Liver (tissue), 9 donors: ENCODE data around the gene ZFX. TPM values are rescaled to one million over a fixed set of nuclear protein-coding genes. Genes with fewer than 3 reads are reported as not detected.

Source experiments
- DNase-seq: peaks from one replicate; pipeline ENCODE4 v3.0.0-alpha.2; 2017; ENCODE audit warnings: low spot score
- H3K27ac ChIP-seq, 2 donors: one replicate each; pipeline ENCODE4 v1.7.0; 2013; ENCODE audit warnings: inconsistent platforms in 2 of 2, low read length in 2 of 2, control low read depth in 1 of 2, low read depth in 1 of 2, mild to moderate bottlenecking in 1 of 2
- H3K27me3 ChIP-seq, 4 donors: one replicate each; pipeline versions ENCODE4 v1.6.1 to v1.7.0; 2013; ENCODE audit warnings: low read length in 3 of 4, inconsistent platforms in 1 of 4, mild to moderate bottlenecking in 1 of 4, moderate library complexity in 1 of 4; ENCODE audit not compliant: control insufficient read depth in 4 of 4, insufficient read depth in 4 of 4
- H3K36me3 ChIP-seq, 4 donors: one replicate each; pipeline versions ENCODE4 v1.6.1 to v1.7.0; 2013; ENCODE audit warnings: low read length in 3 of 4, mild to moderate bottlenecking in 3 of 4, low read depth in 1 of 4, moderate library complexity in 1 of 4; ENCODE audit not compliant: control insufficient read depth in 4 of 4, insufficient read depth in 3 of 4
- H3K4me1 ChIP-seq, 4 donors: one replicate each; pipeline versions ENCODE4 v1.6.1 to v1.7.0; 2013; ENCODE audit warnings: low read length in 3 of 4, mild to moderate bottlenecking in 3 of 4, moderate library complexity in 1 of 4; ENCODE audit not compliant: control insufficient read depth in 4 of 4, insufficient read depth in 4 of 4
- H3K4me3 ChIP-seq, 3 donors: one replicate each; pipeline versions ENCODE4 v1.6.1 to v1.7.0; 2013; ENCODE audit warnings: low read length in 3 of 3, control low read depth in 1 of 3, low read depth in 1 of 3, mild to moderate bottlenecking in 1 of 3
- H3K9ac ChIP-seq, 2 donors: one replicate each; pipeline ENCODE4 v1.7.0; 2013; ENCODE audit warnings: low read length in 2 of 2, mild to moderate bottlenecking in 2 of 2, moderate library complexity in 2 of 2, control low read depth in 1 of 2, low read depth in 1 of 2
- H3K9me3 ChIP-seq, 4 donors: one replicate each; pipeline versions ENCODE4 v1.6.1 to v1.7.0; 2013; ENCODE audit warnings: low read length in 3 of 4; ENCODE audit not compliant: control insufficient read depth in 4 of 4
- ATF3 ChIP-seq: IDR thresholded peaks from 2 replicates; pipeline ENCODE4 v1.6.1; 2016; ENCODE audit warnings: antibody characterized with exemption
- CTCF ChIP-seq: fragments of 150-350 bp; IDR thresholded peaks from 2 replicates; pipeline ENCODE4 v1.5.1; 2017; ENCODE audit warnings: improper control_type of control experiment, low read depth, low read length; ENCODE audit not compliant: missing input control
- EGR1 ChIP-seq, 2 donors: IDR thresholded peaks; 2 replicates each; pipeline ENCODE4 v1.6.1; 2016 to 2018; ENCODE audit warnings: antibody characterized with exemption in 2 of 2, low read depth in 2 of 2
- FOXA1 ChIP-seq: IDR thresholded peaks from 2 replicates; pipeline ENCODE4 v1.6.1; 2016; ENCODE audit warnings: antibody characterized with exemption
- FOXA2 ChIP-seq: IDR thresholded peaks from 2 replicates; pipeline ENCODE4 v1.6.1; 2016; ENCODE audit warnings: antibody characterized with exemption
- GABPA ChIP-seq, 2 donors: IDR thresholded peaks in 1 of 2; conservative IDR thresholded peaks in 1 of 2; 2 replicates each; pipeline ENCODE4 v1.6.1; 2016; ENCODE audit warnings: antibody characterized with exemption in 2 of 2, mild to moderate bottlenecking in 1 of 2, moderate library complexity in 1 of 2
- HNF4A ChIP-seq, 2 donors: conservative IDR thresholded peaks; 2 replicates each; pipeline ENCODE4 v1.6.1; 2016; ENCODE audit warnings: antibody characterized with exemption in 2 of 2, mild to moderate bottlenecking in 2 of 2
- HNF4G ChIP-seq: IDR thresholded peaks from 2 replicates; pipeline ENCODE4 v1.6.1; 2016; ENCODE audit warnings: antibody characterized with exemption
- JUND ChIP-seq, 2 donors: IDR thresholded peaks; 2 replicates each; pipeline ENCODE4 v1.6.1; 2016; ENCODE audit warnings: antibody characterized with exemption in 2 of 2
- MAX ChIP-seq: IDR thresholded peaks from 2 replicates; pipeline ENCODE4 v1.6.1; 2016; ENCODE audit warnings: antibody characterized with exemption
- NR2F2 ChIP-seq: IDR thresholded peaks from 2 replicates; pipeline ENCODE4 v1.6.1; 2016; ENCODE audit warnings: antibody characterized with exemption
- RAD21 ChIP-seq, 2 donors: IDR thresholded peaks; 2 replicates each; pipeline ENCODE4 v1.6.1; 2016; ENCODE audit warnings: antibody characterized with exemption in 2 of 2, mild to moderate bottlenecking in 2 of 2
- REST ChIP-seq: IDR thresholded peaks from 2 replicates; pipeline ENCODE4 v1.6.1; 2016; ENCODE audit warnings: antibody characterized with exemption, mild to moderate bottlenecking
- RXRA ChIP-seq, 2 donors: IDR thresholded peaks; 2 replicates each; pipeline ENCODE4 v1.6.1; 2017 to 2018; ENCODE audit warnings: antibody characterized with exemption in 2 of 2, mild to moderate bottlenecking in 1 of 2
- SP1 ChIP-seq: IDR thresholded peaks from 2 replicates; pipeline ENCODE4 v1.6.1; 2018; ENCODE audit warnings: antibody characterized with exemption, mild to moderate bottlenecking
- TAF1 ChIP-seq: conservative IDR thresholded peaks from 2 replicates; pipeline ENCODE4 v1.6.1; 2016; ENCODE audit warnings: antibody characterized with exemption, mild to moderate bottlenecking
- YY1 ChIP-seq: IDR thresholded peaks from 2 replicates; pipeline ENCODE4 v1.6.1; 2016; ENCODE audit warnings: antibody characterized with exemption, mild to moderate bottlenecking
- ZBTB33 ChIP-seq: IDR thresholded peaks from 2 replicates; pipeline ENCODE4 v1.6.1; 2016; ENCODE audit warnings: antibody characterized with exemption
- WGBS: extraction: QIAGEN DNeasy Blood & Tissue Kit; methylation state at CpG from one replicate; pipeline ENCODE4 v1.1.7; 2013; 5-methylcytosine and 5-hydroxymethylcytosine counted together
- polyA plus RNA-seq, 2 donors: library from polyadenylated mRNA; stranded (reverse) in 1 of 2; unstranded in 1 of 2; fragments of 200-250 nt in 1 of 2; fragments of >200 nt in 1 of 2; fragmentation: Nextera tagmentation in 1 of 2; extraction: Ambion mirVana in 1 of 2; gene quantifications; one replicate each; pipeline versions ENCODE4 v1.2.1 to v1.2.3, GENCODE V29; 2013 to 2015
- total RNA-seq, 2 donors: library from RNA; depleted of rRNA; stranded (reverse); fragments of >200 nt; gene quantifications; one replicate each; pipeline ENCODE4 v1.2.3, GENCODE V29; 2014
- donor health status: healthy.
- donor health status: healthy.
- donor health status: healthy.
- donor health status: healthy.
- donor health status: healthy.

The ZFX gene
- total and polyA plus RNA-seq, 4 donors = 3.8 to 50.0 (median 19.0) TPM

- WGBS = 25% methylated on average over 2 of the region's 2 CpGs
- H3K4me3 ChIP-seq = peak overlapping the region; percentile 50 to 83 (median 61)
- DNase-seq = no peak
- H3K27ac ChIP-seq = peak overlapping the region; percentile 76 to 96
- peaks cover 4 to 72% (median 64%) of the 10 kb centered on the region in 4 donors for H3K4me1 ChIP-seq
- TF ChIP-seq HNF4G (peak; percentile 70), GABPA (IDR thresholded peaks at IDR 0.05 in 1 of 2, conservative IDR thresholded peaks at IDR 0.05 in 1 of 2) (no peak), ATF3 (peak; percentile 28), RAD21 (IDR thresholded peaks at IDR 0.05) (peak in 1 of 2 donors; percentile 44), TAF1 (no peak), SP1 (peak; percentile 75), REST (peak; percentile 45), FOXA1 (peak; percentile 21), HNF4A (conservative IDR thresholded peaks at IDR 0.05) (peak; percentile 81 to 83), NR2F2 (no peak), RXRA (IDR thresholded peaks at IDR 0.05) (peak; percentile 62 to 67), ZBTB33 (no peak), FOXA2 (no peak), EGR1 (IDR thresholded peaks at IDR 0.05; ENCODE audit: low read depth in 2 of 2) (no peak), CTCF (no peak), MAX (peak; percentile 14), YY1 (peak; percentile 61), JUND (IDR thresholded peaks at IDR 0.05) (peak; percentile 57 to 94)
- no peaks in the 10 kb centered on the region for H3K36me3 ChIP-seq
- peak overlapping the region; percentile 15 to 80 for H3K9ac ChIP-seq
- H3K27me3 ChIP-seq = no peaks in the 10 kb centered on the region
- H3K9me3 ChIP-seq = no peaks in the 10 kb centered on the region
These were observed 41.1 kb downstream of the ZFX start for GRCh38 chrX:24190500-24191156.
